Fibroblast of lung (primary cell): ENCODE data around the gene PER1.

Experiments
- CTCF ChIP-seq, 2 donors: IDR thresholded peaks in 1 of 2; conservative IDR thresholded peaks in 1 of 2; 1 replicate in 1 of 2; 2 replicates in 1 of 2; pipeline ENCODE4 v1.5.1; 2011 to 2012; ENCODE audit warnings: low read length in 2 of 2, control low read depth in 1 of 2, inconsistent platforms in 1 of 2, low read depth in 1 of 2, mild to moderate bottlenecking in 1 of 2
- EZH2 ChIP-seq: IDR thresholded peaks from 2 replicates; pipeline ENCODE4 v1.5.1; 2012; ENCODE audit warnings: low read length, control low read depth, mild to moderate bottlenecking; ENCODE audit errors: missing control alignments

GRCh38 chr17:8149419-8150193, 2.6 kb downstream of the PER1 start:
- TF ChIP-seq EZH2, result no peak
- no peak for TF ChIP-seq CTCF (conservative IDR thresholded peaks at IDR 0.05 in 1 of 2, IDR thresholded peaks at IDR 0.05 in 1 of 2; ENCODE audit: low read depth in 1 of 2, low read length in 2 of 2)
